Measurements from ENCODE around the gene SEPTIN10.
"Not testable (repeated sequence)": the region's sequence is repeated elsewhere in the genome, so short reads cannot be mapped to it uniquely, and the experiment has no call there.

SEPTIN10 gene

DNA sequence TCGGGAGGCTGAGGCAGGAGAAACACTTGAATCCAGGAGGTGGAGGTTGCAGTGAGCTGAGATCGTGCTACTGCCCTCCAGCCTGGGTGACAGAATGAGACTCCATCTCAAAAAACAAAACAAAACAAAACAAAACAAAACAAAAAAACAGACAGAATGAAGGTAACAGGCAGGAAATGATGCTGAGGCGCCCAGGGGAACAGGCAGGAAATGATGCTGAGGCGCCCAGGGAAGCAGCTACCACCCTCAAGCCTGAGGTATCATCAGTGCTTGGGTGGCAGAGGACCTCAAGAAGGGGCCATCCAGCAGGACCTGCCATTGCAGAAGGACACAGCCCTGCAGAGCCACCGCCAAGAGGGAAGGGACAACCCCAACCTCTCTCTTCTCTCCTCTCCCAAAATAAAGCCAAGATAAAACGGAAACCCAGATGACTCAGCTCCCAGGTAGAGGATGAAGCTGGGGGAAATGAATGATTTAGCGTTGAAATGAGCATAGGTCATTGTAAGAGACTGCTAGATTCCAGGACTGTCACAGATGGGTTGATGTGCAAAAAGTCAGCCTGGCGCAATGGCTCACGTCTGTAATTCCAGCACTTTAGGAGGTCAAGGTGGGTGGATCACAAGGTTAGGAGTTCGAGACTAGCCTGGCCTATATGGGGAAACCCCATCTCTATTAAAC, 19.7 kb upstream of the SEPTIN10 start:
- no peak for DNase-seq

DNA sequence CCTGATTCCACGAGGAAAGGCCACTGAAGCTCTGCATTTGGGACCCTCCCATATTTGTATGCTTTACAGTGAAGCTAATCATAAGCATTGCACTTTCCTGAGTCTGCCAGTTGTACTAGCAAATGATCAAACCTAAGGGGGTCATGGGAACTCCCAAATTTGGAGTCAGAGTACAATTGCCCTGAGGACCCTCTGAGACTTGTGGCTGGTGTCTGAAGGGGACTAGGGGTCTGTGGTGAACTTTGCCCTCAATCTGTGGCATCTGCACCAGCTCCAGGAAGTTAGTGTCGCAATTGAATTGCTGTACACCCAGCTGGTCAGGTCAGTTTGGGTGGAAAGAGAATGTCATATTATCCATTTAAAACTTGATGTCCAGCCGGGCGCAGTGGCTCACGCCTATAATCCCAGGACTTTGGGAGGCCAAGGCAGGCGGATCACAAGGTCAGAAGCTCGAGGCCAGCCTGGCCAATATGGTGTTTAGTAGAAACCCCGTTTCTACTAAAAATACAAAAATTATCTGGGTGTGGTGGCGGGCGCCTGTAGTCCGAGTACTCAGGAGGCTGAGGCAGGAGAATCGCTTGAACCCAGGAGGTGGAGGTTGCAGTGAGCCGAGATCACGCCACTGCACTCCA, 18.5 kb upstream of the SEPTIN10 start:
- no peak for DNase-seq

DNA sequence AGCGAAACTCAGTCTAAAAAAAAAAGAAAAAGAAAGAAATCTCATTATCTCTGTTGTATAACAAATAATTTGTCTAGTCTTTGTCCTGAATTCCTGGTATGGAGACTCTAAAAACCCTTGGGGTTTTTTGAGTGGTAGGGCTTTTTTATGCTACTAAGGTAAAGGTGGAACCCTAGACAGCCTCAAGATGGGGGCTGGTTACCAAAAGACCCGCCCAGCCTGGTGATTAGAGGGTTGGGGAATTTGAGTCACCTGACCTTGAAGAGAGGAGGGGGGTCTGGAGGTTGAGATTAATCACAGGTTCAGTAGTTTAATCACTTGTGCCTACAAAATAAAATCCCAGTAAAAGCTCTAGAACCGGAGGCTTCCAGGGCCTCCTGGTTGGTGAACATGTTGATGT, 18.0 kb upstream of the SEPTIN10 start:
- DNase-seq = no peak

DNA sequence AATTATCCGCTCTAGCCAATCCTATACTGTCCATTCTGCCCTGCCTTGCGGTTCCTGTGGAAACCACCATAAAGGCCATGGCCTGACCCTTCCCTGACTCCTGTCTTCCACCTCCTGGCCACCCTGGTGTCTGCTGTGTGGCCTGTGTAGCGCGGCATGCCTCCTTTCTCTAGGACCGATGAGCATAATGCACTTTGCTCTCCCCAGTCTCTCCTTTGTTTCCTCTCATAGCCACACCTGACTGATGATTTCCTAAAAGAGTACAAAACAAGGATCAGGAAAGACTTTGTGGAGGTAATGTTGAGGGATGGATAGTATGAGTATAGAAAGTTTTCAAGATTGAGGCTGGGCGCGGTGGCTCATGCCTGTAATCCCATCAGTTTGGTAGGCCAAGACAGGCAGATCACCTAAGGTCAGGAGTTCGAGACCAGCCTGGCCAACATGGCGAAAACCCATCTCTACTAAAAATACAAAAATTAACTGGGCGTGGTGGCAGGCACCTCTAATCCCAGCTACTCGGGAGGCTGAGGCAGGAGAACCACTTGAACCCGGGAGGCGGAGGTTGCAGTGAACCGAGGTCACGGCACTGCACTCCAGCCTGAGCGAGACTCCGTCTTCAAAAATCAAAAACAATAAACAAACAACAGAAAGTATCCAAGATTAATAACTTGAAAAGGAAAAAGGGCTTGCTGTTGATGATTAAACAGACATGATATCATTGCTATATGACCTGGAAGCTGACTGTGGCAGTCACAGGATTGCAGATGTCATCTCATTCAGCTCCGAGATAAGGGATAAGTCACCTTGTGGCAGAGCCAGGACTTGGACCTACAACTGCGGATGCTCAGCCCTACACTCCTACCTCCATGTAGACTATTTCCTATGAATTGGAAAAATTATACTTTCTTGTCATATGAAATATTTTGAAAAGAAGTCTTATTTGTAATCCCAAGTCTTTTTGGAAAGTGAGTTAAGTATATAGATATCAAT, 17.0 kb upstream of the SEPTIN10 start:
- DNase-seq = no peak

DNA sequence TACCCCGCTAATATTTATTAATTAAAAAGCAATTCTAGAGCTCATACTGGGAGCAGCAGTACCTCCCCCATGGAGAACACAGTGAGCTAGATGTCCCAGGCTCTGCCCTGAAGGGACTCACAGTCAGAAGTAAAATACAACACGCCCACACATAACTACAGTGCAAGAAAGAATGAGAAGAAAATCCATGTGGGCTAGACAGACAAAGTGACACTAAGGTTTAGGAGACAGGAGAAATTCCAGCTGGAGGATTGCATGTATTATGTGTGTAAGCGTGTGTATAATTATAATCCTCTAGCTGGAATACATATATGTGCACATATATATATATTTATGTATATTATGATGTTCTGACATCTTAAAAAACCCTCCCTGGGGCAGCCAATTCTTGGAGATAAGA, 16.1 kb upstream of the SEPTIN10 start:
- no peak for DNase-seq

DNA sequence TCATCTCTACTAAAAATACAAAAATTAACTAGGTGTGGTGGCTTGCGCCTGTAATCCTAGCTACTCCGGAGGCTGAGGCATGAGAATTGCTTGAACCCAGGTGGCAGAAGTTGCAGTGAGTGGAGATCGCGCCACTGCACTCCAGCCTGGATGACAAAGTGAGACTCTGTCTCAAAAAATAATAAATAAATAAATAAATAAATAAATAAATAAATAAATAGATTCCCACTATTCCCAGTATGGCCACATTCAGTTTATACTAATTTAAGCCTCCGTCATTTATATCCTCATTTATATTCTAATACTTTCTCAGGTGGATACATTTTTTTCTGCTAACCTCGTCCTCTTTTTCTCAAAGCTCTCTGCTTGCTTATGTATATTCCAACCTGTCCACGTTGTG, 14.6 kb upstream of the SEPTIN10 start:
- not testable (repeated sequence) for DNase-seq

DNA sequence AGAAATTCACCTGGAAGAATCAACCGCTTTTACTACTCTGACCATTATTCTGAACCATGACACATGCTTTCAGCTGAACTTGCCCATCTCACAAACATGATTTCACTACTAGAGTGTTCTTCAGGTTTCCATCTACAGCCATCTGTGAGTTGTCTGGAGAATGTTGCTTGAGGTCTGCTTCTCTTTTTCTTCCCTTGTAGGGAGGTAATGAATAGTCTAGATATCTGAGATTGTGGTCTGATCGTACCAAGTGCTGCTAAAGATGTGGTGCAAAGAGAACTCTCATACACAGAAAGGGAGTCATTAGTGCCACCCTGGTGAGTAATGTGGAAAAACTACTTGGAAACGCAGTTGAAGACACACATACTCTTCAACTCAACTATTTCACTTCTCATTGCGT, 10.6 kb upstream of the SEPTIN10 start:
- no peak for DNase-seq

DNA sequence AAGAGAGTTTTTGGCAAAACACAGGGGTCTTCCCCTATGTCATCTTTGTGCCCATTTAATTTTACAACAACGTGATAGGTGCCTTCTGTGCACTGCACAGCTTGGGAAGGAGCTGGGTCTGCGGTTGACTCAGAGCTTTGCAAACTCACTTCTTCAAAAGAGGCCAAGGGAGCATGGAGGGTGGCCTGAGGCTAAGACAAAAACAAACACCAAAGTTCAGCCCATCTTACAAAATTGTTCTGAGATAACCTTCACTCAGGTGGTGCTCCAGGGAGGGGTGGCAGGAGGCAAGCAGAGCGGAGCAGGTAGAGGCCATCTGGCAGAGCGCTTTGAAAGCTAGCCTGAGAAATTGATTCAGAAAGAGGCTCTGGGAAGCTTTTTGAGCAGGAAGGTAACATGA, 10.2 kb upstream of the SEPTIN10 start:
- no peak for DNase-seq

DNA sequence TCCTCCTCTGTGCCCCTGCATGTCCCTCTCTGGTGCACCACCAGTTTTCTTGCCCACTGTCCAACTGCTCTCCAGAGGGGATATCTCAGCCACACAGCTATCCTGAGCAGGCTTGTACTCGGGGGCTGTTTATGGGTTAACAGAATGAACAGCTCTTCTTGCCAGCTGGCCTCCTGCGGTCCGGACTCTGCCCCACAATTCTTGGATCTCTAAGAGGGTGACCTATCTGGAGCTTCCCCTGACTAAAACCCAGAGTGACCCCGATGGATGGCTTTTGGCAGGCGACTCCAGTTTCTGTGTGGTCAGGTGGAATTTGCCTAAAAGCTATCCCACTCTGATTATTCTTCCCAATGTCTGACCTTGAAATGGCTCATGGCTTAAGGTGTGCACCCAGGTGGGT, 9.5 kb upstream of the SEPTIN10 start:
- DNase-seq = no peak

DNA sequence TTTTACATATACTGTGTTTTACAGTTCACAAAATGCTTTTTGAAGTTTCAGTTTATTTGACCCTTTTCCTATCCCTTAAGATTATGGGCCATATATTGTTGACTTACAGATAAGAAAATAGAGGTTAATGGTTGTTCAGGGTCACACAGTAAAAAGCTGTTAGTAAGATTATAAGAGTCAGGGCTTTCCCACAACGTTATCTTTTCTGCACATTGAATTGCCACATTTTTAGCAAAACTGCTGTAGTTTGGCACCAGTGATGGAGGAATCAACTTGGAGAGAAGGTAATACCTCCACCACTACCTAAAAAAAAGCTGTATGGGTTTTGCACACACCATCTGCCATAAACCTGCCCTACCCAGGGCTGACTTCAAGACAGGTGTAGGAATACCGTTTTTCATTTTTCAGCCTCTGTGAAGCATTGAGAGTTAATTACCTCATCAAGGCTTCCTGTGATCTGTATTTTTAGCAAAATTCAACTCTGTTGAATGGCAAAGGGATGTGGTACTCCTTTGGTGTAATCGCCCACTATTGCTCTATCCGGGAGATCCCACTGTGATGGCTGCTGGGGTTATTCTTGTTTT, 5.4 kb upstream of the SEPTIN10 start:
- no peak for DNase-seq

DNA sequence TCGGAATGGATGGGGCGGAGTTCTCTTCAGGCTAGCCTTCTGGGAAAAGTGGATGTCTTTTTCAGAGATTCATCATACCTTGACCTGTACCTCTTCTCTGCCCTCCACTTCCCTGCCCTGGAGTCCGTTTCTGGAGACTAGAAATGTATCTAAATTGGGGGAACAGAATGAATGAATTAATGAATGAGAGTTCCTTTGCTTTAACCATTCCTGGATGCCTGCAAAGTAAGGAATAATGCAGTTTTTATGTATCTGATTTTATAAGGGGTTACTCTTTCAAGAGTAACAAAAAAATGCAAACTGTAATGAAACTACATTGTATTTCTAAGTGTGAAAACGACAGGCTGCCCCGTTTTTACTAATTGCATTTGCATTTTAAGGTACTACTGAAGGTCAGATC, 2.4 kb upstream of the SEPTIN10 start:
- no peak for DNase-seq

DNA sequence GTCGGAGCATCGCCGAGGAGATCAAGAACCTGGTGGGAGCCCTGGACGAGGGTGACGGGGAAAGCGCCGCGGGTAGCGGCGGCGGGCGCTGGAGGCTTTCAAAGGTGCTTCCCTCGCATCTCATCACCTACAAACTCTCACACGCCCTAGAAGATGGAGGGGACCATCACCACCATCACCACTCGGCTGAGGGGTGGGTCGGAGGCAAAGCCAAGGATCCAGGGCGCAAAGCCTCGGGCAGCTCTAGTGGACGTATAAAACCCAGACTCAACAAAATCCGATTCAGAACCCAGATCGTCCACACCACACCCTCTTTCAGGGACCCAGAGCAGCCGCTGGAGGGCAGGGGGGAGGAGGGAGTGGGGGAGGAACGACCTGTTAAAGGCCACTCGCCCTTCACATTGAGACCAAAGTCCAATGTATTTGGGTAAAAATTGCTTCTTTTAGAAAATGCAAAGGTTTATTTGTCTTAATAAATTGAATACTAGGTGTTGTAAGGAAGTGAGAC, 1.9 kb upstream of the SEPTIN10 start:
- no peak for DNase-seq

DNA sequence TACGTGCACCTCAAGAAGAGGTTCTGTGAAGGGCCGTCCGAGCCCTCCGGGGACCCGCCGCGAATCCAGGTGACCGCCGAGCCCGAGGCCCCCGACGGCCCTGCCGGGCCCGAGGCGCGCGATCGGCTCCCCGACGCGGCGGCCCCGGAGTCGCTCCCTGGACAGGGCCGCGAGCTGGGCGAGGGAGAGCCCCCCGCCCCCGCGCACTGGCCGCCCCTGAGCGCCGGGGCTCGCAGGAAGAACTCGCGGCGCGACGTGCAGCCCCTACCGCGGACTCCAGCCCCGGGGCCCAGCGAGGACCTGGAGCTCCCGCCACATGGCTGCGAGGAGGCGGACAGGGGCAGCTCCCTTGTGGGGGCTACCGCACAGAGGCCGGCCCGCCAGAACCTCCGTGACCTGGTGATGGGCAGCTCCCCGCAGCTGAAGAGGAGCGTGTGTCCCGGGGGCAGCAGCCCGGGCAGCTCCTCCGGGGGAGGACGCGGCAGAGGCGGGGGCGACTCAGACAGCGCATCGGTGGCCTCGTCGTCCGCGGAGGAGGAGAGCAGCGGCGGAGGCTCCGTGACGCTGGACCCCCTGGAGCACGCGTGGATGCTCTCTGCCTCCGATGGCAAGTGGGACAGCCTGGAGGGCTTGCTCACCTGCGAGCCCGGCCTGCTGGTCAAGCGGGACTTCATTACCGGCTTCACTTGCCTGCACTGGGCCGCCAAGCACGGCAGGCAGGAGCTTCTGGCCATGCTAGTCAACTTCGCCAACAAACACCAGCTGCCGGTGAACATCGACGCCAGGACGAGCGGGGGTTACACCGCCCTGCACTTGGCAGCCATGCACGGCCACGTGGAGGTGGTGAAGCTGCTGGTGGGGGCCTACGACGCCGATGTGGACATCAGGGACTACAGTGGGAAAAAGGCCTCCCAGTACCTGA, 1.2 kb upstream of the SEPTIN10 start:
- DNase-seq = peak; percentile 4

DNA sequence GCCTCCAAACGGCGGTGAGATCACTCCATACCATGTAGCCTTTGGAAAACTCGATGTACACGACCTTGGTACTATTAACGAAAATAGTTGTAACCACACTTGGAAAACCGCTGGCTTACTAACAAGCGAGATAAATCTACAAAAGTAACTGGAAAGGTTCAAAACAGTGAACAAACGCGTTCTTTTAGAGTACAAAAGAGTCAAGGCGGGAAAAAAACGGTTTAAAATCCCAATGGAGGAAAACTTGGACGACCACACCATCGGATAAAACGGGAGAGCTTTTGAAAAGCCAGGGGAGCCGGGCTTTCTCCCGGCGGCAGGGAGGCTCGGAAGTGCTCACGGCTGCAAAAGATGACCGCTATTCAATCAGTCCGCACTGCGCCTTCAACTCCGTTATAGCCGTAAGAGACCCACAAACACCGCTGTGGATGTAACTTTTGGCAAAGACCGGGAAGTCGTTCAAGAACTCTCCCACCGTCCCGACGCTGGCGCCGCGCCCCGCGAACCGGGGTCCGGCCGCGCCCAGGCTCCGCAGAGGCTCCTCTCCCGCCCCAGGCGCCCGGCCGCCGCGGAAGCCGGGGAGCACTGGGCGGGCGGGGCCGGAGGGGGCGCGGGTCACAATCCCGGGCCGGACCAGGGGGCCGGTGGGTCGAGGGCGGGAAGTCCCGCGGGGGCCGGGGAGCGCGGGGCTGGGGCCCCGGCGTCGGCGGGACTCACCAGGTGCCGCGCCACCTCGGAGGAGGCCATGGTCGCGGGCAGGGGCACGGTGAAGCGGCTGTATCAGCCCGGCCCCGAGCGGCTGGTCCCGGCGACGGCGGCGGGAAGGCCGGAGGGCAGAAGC, 465 bp downstream of the SEPTIN10 start:
- peak; percentile 2 for DNase-seq

DNA sequence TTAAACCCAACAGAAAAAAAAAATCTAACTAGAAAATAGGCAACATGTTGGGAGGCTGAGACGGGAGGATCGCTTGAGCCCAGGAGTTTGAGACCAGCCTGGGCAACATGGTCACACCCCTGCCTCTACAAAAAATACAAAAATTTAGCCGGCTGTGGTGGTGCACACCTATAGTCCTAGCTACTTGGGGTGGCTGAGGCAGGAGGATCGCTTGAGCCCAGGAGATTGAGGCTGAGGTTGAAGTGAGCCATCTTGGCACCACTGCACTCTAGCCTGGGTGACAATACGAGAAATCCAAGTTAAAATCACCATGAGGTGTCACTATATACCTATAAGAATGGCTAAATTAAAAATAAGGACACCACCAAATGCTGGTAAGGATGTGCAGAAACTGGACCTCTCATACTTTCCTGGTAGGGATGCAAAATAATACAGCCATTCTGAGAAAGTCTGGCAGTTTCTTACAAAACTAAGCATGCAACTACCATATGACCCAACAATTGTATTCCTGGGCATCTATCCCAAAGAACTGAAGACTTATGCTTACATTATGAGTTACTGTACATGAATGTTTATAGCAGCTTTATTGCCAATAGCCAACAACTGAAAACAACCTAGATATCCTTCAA, 2.2 kb downstream of the SEPTIN10 start:
- no peak for DNase-seq

DNA sequence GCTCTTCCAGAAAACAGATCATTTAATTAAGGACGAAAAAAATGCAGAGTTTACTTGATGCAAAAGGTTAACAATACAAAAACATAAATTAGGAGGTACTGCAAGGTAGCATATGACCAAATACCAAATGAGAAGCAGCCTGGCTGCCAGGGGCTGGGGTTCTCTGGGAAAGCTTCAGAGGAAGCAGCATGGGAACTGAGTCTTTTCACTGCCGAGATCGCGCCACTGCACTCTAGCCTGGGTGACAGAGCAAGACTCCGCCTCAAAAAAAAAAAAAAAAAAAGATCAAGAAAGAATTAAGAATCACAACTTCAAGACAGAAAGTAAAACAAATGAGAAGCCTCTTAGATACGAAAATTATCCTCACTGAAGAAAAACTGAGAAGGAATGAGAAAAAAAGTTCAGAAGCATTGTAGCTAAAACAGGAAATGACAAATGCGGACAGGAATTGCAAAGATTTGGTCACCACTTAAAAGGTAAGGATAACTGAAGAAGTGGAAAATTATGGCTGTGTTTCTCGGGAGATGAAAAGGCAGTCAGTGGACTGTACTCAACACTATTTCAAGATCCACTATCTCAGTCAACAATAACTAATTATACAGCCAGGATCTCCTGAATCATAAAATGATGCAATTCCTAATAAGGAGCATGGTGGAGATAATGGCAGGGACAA, 4.3 kb downstream of the SEPTIN10 start:
- no peak for DNase-seq

DNA sequence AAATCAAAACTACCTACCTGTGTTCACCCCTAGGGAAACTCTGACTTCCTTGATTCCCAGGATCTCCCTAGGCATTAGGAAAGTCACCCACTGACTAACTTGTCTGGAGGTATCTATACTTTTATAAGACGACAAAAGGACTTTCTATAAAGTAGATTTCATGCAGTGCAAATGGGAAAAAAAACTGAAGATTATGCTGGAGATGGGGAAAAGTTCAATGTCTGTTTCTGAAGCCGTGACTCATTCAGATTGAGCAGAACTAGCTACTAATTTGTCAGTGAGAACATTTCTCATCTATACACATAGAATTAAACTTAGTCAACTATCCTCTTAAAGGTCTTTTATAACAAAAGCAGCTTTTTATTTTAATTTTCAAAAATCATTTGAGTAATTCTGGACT, 6.0 kb downstream of the SEPTIN10 start:
- DNase-seq = no peak

DNA sequence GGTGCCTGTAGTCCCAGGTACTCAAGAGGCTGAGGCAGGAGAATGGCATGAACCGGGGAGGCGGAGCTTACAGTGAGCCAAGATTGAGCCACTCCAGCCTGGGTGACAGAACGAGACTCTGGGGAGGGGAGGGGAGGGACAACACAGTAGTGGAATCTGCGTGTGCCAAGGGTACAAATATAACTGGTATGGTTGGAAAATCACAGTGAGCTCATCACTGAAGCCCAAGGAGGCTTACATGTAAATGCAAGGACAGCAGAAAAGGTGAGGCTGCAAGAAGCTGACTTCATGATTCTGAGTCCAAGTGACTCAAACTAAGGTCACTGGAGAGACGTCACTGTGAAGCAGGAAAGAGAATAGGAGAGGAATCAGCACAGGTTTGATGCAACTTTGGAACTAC, 9.2 kb downstream of the SEPTIN10 start:
- no peak for DNase-seq

DNA sequence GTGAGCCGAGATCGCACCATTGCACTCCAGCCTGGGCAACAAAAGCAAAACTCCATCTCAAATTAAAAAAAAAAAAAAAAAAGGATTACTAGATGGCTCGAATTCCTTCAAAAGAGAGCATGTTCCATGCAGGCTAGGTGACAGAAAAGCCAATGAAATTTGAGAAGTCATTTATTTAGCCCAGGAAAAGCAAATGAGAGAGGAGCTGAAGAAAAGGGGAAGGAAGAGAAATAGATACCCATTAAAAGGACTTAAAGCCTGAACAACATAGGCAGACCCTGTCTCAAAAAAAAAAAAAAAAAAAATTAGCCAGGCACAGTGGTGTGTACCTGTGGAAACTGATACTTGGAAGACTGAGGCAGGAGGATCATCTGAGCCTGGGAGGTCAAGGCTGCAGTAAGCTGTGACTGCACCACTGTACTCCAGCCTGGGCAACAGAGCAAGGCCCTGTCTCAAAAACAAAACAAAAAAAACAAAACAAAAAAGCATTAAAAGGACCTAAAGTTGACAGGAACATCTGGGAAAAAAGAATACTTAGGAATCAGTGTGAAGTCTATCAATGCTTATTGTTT, 11.1 kb downstream of the SEPTIN10 start:
- DNase-seq = no peak

DNA sequence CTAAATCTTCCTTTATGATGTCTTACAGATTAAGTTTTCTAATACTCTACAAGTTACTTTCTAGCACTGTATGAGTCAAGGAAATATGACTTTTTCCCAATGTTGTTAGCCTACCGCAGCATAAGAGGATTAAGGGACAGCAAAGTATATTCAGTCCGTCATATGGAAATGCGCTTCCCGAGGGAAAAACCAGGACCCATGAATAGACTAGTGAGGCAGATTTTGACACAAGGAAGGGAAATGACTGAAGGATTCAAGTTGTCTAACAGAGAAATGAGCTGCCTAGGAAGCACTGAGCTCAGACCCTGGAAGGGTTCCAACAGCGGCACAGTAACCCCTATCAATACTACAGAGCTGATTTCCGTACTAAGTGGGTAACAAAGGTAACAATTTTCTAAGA, 12.0 kb downstream of the SEPTIN10 start:
- DNase-seq = no peak

Data from stimulated activated CD4-positive, alpha-beta T cell treated with anti-CD3 and anti-CD28 coated beads, Interleukin-12 subunit alpha, Interleukin-12 subunit beta, amount 100 ng/mL, for 4 hours (primary cell).